HUES64 (cell line): ENCODE measurements around the gene ACSF3.

Experiments used
- H3K27ac ChIP-seq: 2 replicates; pipeline ENCODE4 v1.7.0; 2013; ENCODE audit warnings: low read depth, low read length, inconsistent platforms
- H3K27me3 ChIP-seq: 2 replicates; pipeline ENCODE4 v1.6.1; 2013; ENCODE audit warnings: mild to moderate bottlenecking, low read length; ENCODE audit not compliant: insufficient read depth
- H3K36me3 ChIP-seq: 2 replicates; pipeline ENCODE4 v1.6.1; 2013; ENCODE audit warnings: mild to moderate bottlenecking, low read length; ENCODE audit not compliant: insufficient read depth
- H3K4me1 ChIP-seq: 2 replicates; pipeline ENCODE4 v1.6.1; 2013; ENCODE audit warnings: mild to moderate bottlenecking, low read length, moderate library complexity; ENCODE audit not compliant: insufficient read depth
- H3K4me3 ChIP-seq: 2 replicates; pipeline ENCODE4 v1.5.1; 2013; ENCODE audit warnings: mild to moderate bottlenecking, low read length, moderate library complexity
- H3K9ac ChIP-seq: 2 replicates; pipeline ENCODE4 v1.6.1; 2013; ENCODE audit warnings: mild to moderate bottlenecking, low read depth, low read length
- H3K9me3 ChIP-seq: 2 replicates; pipeline ENCODE4 v1.6.1; 2013; ENCODE audit warnings: low read depth, low read length; ENCODE audit not compliant: insufficient read depth
- WGBS: fragments of 150-250, 120-280 bp; methylation state at CpG from one replicate; pipeline ENCODE4 v1.1.7; 2013; ENCODE audit warnings: missing lambda C conversion rate; 5-methylcytosine and 5-hydroxymethylcytosine counted together

The ACSF3 gene

GRCh38 chr16:89050119-89050867 is 43.4 kb upstream of the ACSF3 start:
- H3K4me3 ChIP-seq: no peak overlapping the region

GRCh38 chr16:89050868-89051311 is 42.8 kb upstream of the ACSF3 start:
- Histone ChIP-seq H3K4me1 (no peaks in the 10 kb centered on the region), H3K9me3 (no peaks in the 10 kb centered on the region), H3K27ac (no peak overlapping the region), H3K4me3 (no peak overlapping the region), H3K27me3 (no peaks in the 10 kb centered on the region), H3K9ac (no peak overlapping the region), H3K36me3 (no peaks in the 10 kb centered on the region)
- 86% methylated on average over 23 of the region's 23 CpGs for WGBS

More at GRCh38 chr16:89050119-89050867, 43.4 kb upstream of the ACSF3 start:
- WGBS: 92% methylated on average over 20 of the region's 21 CpGs
- no peak overlapping the region for H3K9ac ChIP-seq
- H3K27ac ChIP-seq: no peak overlapping the region
- no peaks in the 10 kb centered on the region for H3K36me3 ChIP-seq
- H3K4me1 ChIP-seq: no peaks in the 10 kb centered on the region
- H3K9me3 ChIP-seq: no peaks in the 10 kb centered on the region
- H3K27me3 ChIP-seq: no peaks in the 10 kb centered on the region

- H3K9ac ChIP-seq: no peak overlapping the region
- H3K9me3 ChIP-seq: no peaks in the 10 kb centered on the region
- no peaks in the 10 kb centered on the region for H3K27me3 ChIP-seq
- WGBS: 91% methylated on average over 22 of the region's 22 CpGs
- no peaks in the 10 kb centered on the region for H3K36me3 ChIP-seq
- H3K4me1 ChIP-seq: no peaks in the 10 kb centered on the region
- no peak overlapping the region for H3K27ac ChIP-seq
- no peak overlapping the region for H3K4me3 ChIP-seq
These were observed 42.0 kb upstream of the ACSF3 start for GRCh38 chr16:89051521-89052166.

DNA sequence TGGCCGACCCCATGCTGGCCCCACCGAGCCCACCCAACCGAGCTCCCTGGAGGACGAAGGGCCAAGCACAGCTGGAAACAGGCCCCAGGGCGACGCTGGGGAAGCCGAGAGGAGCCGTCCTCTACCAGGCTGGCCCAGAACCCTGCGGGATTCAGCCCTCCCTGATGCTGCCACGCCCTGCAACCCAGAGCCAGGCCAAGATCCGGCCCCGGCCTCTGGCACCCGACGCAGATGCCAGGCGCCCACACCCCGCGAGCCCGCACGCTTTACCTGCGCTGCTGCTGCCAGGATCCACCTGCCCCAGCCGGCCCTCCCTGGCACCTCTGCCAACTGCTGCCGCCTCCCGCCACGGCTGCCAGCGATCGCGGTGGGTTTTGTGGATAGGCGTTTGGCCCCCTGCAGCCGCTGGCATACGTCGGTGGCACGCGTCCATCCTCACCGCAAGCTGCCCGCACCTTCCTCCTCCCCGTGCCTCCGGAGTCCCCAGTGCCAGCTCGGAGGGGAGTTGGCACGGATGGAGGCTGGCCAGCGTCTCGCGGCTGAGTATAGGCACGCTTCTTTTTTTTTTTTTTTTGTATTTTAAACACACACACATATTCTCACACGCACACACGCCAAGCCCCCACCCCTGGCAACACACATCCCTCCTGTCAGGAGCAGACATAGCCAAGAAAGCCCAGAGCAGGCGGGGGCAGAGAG is 41.3 kb upstream of the ACSF3 start:
- no peak overlapping the region for H3K9ac ChIP-seq
- no peaks in the 10 kb centered on the region for H3K4me1 ChIP-seq
- H3K27ac ChIP-seq: no peak overlapping the region
- no peak overlapping the region for H3K4me3 ChIP-seq
- no peaks in the 10 kb centered on the region for H3K27me3 ChIP-seq
- H3K36me3 ChIP-seq: no peaks in the 10 kb centered on the region
- WGBS: 95% methylated on average over 46 of the region's 46 CpGs
- H3K9me3 ChIP-seq: no peaks in the 10 kb centered on the region

DNA sequence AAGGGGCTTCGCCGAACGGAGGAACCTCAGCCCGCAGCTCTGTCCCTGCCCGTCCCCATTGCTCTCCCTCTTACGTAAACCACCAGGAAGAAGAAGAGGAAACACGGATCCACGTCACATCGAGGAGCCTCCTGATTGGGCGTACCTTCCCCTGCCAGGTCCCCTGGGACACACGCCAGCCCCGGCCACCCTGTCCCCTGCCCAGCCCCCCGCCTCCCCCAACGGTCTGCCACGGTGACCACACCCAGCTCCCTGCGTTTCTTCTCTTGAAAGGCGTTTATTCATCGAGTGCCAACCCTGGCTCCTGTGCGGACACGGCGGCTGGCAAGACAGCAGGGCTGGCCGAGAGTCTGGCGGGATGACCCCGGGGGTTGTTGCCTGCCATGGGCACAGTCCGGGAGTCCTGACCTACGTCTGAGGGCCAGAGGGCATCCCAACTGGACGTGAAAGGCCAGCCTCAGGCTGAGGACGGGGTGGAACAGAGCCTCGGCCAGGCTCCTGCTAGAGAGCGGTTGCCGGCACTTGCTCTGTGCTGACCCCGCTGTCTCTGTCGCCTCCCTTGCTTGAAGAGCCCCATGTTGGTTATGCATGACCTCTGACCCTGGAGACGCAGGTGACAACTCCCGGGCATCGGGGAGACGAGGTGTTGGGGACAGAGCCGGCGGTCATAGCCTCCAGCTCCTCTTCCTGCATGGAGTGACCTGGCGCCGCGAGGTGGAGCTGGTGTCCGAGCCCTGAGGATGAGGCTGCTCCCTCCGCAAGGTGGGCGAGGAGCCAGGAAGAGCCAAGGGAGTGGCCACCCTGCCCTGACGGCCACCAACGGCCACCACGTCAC is 40.5 kb upstream of the ACSF3 start:
- no peak overlapping the region for H3K4me3 ChIP-seq

GRCh38 chr16:89053725-89054029 is 40.0 kb upstream of the ACSF3 start:
- no peaks in the 10 kb centered on the region for H3K9me3 ChIP-seq
- no peaks in the 10 kb centered on the region for H3K27me3 ChIP-seq
- H3K36me3 ChIP-seq: no peaks in the 10 kb centered on the region
- no peak overlapping the region for H3K9ac ChIP-seq
- WGBS: 94% methylated on average over 16 of the region's 16 CpGs
- no peak overlapping the region for H3K27ac ChIP-seq
- no peaks in the 10 kb centered on the region for H3K4me1 ChIP-seq
- H3K4me3 ChIP-seq: no peak overlapping the region

More for the DNA sequence above, 40.5 kb upstream of the ACSF3 start:
- H3K9ac ChIP-seq: no peak overlapping the region
- H3K36me3 ChIP-seq: no peaks in the 10 kb centered on the region
- no peaks in the 10 kb centered on the region for H3K27me3 ChIP-seq
- 90% methylated on average over 48 of the region's 48 CpGs for whole genome bisulfite sequencing
- no peaks in the 10 kb centered on the region for H3K4me1 ChIP-seq
- no peak overlapping the region for H3K27ac ChIP-seq
- H3K9me3 ChIP-seq: no peaks in the 10 kb centered on the region

- no peaks in the 10 kb centered on the region for H3K4me1 ChIP-seq
- H3K9me3 ChIP-seq: no peaks in the 10 kb centered on the region
- H3K4me3 ChIP-seq: no peak overlapping the region
- no peak overlapping the region for H3K27ac ChIP-seq
- no peaks in the 10 kb centered on the region for H3K36me3 ChIP-seq
- WGBS: 86% methylated on average over 15 of the region's 15 CpGs
- no peaks in the 10 kb centered on the region for H3K27me3 ChIP-seq
- H3K9ac ChIP-seq: no peak overlapping the region
These were observed 39.4 kb upstream of the ACSF3 start for GRCh38 chr16:89054261-89054661.

DNA sequence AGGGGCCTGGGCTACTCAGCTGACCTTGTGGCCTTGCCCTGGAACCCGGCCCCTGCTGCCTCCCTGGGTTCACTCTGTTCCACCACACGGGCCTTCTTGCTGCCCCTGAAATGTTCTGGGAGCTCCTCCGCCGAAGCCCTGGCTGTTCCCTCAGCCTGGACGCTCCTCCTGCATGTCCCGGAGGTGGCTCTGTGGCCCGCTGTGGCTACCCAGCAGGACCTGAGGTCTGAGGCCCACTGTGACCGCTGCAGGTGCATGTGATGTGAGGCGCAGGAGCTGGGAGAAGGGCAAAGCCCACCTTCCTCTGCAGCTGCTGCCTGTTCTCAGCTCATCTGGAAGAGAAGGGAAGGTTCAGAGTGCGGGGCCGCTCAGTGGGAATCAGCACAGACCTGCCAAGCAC is 38.9 kb upstream of the ACSF3 start:
- 93% methylated on average over 11 of the region's 11 CpGs for WGBS
- Histone ChIP-seq H3K27ac (no peak overlapping the region), H3K9ac (no peak overlapping the region), H3K4me3 (no peak overlapping the region), H3K36me3 (no peaks in the 10 kb centered on the region), H3K9me3 (no peaks in the 10 kb centered on the region), H3K4me1 (no peaks in the 10 kb centered on the region), H3K27me3 (no peaks in the 10 kb centered on the region)

DNA sequence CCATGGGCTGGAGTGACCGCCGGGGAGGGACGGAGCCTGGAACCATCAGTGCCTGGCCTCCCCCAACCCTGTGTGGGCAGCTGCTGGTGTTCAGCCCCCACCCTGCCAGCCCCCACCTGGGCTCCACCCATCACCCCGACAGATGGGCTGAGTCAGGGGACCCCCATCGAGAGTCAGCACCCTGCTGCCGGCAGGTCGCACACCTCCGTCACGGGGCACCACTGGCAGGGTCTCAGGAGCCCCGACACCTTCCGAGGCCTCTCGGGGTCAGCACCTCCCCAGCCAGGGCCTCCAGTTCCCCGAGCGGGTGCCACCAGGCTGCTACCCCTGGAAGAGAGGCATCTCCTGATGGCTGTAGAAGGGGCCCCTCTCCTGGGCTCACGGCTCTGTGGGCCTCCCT is 38.3 kb upstream of the ACSF3 start:
- Histone ChIP-seq H3K27ac (no peak overlapping the region), H3K9ac (no peak overlapping the region), H3K27me3 (no peaks in the 10 kb centered on the region), H3K9me3 (no peaks in the 10 kb centered on the region), H3K36me3 (no peaks in the 10 kb centered on the region), H3K4me1 (no peaks in the 10 kb centered on the region), H3K4me3 (no peak overlapping the region)
- WGBS: 83% methylated on average over 15 of the region's 15 CpGs

- no peaks in the 10 kb centered on the region for H3K36me3 ChIP-seq
- H3K27me3 ChIP-seq: no peaks in the 10 kb centered on the region
- H3K9ac ChIP-seq: no peak overlapping the region
- no peaks in the 10 kb centered on the region for H3K9me3 ChIP-seq
- WGBS: 93% methylated on average over 24 of the region's 25 CpGs
- H3K4me1 ChIP-seq: no peaks in the 10 kb centered on the region
- H3K4me3 ChIP-seq: no peak overlapping the region
- no peak overlapping the region for H3K27ac ChIP-seq
These were observed 37.6 kb upstream of the ACSF3 start for GRCh38 chr16:89055894-89056555.
